NCI-H2227 (cell line): ENCODE data around the gene NUP43.
"Not testable (repeated sequence)": the region's sequence is repeated elsewhere in the genome, so short reads cannot be mapped to it uniquely, and the experiment has no call there.

Experiments used
- DNase-seq: peaks from one replicate; lab custom pipeline; 2025; ENCODE audit not compliant: unreplicated experiment; lab: John Stamatoyannopoulos, UW

The NUP43 gene

DNA sequence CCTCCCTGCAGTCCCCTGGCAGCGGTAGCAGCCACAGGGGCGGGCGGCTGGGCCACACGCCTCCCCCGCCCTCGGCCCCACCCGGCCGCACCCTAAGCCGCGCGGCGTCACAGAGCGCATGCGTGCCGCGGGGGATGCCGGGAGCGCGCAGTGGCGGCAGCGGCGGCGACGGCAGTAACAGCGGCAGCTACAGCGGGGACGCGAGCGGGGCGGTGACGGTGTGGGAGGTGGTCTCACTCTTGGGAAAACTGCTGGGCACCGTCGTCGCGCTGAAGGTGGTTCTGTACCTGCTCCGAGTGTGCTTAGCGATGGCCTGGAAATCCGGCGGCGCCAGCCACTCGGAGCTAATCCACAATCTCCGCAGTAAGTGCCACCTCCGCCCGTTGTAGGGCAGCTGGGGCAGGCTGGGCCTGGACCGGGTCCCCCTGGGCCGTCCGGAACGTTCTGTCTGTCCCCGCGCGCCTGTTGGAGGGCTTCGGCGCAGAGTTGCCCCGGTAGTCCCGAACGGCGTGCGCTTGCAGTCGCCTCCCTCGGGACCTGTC lies 3.3 kb upstream of the NUP43 start, which contains the start of gene PCMT1:
PCMT1 (plus strand) TSS at position 148 of the 542 bp plus-strand sequence; CDS start at position 309, 161 bp downstream.
- peak; percentile 92 for DNase-seq

DNA sequence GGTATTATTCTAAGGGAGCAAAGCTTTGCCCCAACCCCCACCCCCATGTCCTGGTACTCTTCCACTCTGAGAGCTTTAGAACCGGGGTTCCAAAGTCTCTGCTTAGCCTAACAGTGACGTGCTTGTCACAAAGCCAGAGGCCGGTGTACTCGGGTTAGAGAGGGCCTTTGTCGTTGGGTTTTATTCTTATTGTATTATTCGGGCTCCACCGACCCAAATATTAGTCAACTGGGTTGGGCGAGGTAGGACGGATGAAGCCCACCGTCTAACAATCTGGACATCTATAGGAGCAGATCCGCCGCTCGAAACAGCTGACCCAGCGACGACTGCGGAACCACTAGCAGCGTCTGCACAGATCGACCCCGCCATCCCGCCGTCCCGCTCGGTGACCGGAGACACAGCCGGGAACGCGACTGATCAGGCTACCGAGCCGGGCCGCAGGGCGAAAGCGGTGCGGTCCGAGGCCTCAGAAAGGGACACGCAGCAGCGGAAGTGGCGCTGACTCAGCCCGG lies 2.8 kb upstream of the NUP43 start:
- not testable (repeated sequence) for DNase-seq

DNA sequence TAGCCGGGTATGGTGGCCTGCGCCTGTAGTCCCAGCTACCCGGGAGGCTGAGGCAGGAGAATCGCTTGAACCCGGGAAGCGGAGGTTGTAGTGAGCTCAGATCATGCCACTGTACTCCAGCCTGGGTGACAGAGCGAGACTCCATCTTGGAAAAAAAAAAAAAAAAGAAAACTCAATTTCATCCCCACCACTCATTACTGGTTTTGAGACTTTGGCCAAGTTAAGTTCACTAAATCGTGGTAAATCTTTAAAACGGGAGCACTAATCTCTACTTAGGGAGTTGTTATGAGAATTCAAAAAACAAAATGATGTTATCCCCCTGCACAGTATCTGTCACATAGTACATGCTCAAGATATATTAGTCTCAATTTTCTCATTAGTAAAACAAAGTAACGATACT lies 1.1 kb downstream of the NUP43 start:
- not testable (repeated sequence) for DNase-seq

DNA sequence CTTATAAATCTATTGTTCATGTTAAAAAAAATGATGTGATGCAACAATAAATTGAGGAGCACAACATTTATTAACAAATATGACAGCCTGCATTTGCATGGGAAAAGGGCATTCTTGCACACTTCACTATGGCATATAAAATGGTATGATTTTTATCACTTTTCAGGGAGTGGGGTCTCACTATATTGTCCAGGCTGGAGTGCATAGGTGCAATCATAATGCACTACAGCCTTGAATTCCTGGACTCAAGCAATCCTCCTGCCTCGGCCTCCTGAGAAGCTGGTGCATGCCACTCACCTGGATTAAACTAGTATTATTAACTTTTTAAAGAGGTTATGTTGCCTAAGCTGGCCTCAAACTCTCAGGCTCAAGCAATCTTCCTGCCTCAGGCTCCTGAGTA lies 11.4 kb downstream of the NUP43 start:
- DNase-seq = no peak

DNA sequence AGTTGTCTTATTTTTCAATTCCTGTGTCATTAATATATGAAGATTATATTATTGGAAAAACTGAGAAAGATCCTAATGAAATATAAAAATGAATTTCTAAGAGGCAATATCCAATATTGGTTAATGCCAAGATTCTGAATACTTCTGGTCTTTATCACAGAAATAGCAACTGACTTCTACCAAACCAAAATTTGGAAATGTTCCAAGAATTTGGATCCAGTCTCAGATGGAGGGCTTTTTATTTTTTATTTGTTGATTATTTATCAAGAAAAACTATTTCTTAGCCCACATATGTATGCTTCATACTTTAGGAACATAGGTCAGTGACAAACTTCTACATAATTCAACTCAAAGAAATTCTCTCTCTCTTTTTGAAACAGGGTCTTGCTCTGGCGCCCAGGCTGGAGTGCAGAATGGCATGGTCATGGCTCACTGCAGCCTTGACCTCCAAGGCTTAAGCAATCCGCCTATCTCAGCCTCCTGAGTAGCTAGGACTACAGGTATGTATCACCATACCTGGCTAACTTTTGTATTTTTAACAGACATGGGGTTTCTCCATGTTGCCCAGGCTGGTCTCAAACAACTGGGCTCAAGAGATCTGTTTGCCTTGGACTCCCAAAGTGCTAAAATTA lies 13.1 kb downstream of the NUP43 start:
- no peak for DNase-seq

DNA sequence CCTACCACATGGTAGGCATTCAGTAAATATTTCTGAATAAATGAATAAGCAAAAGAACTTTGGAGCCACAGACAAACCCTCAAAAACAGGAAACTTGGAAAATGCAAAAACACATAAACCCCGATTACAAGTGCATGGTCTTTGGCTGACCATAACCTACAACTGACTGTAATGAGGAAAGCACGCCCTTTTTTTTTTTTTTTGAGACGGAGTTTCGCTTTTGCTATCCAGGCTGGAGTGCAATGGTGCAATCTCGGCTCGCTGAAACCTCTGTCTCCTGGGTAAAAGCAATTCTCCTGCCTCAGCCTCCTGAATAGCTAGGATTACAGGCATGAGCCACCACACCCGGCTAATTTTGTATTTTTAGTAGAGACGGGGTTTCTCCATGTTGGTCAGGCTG lies 16.5 kb downstream of the NUP43 start:
- no peak for DNase-seq

DNA sequence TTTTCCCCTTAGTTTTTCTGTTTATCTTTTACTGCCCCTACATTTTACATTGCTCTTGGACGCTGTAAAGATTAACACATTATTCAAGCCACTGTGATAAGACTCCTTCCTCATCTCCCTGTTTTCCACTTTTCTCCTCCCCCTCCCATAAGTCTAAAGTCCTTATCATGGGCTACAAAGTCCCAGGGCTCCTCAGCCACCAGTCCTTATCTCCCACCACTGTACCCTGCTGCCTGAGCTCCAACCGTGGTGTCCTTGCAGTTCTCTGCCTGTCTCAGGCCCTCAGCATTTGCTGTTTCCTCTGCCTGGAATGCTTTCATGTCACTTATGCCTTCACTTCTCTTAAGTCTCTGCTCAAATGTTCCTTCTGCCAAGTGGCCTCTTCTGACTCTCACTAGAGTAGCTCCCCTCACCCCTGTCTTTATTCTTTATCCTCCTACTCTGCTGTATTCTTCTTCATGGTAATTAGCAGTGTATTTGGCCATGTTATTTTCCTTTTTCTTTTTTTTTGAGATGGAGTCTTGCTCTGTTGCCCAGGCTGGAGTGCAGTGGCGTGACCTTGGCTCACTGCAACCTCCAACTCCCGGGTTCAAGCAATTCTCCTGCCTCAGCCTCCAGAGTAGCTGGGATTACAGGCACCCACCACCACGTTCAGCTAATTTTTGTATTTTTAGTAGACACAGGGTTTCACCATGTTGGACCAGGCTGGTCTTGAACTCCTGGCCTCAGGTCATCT lies 17.7 kb downstream of the NUP43 start:
- no peak for DNase-seq

DNA sequence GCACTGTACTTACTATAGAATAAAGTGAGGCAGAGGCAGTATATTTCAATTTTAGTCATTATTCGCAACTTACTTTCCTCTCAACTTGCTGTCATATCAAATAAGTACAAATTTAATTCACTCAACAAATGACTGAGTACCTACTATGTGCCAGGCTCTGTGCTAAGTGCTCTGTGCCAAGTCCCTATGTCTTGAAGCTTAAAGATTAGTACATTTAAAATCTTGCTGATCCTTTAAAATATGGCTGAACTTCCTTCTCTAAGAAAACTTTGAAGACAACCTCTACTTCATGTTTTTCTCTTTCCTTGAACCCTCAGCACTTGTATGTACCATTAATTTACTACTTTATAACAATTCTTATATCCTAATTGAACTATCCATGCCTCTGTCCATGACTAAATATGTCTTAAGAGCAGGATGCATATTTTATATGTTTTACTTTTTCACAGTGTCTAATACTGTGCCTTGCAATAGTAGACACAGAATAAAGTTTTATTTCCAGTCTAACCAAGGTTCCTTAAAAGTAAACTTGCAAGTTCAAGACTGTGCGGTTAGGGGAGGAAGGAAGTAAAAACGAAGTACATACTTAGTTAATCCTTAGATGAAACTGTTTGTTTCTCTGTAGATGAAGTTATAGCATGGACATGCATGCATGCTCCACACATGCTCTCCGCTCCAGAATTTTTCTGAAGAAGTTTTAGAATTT lies 18.4 kb downstream of the NUP43 start:
- no peak for DNase-seq

DNA sequence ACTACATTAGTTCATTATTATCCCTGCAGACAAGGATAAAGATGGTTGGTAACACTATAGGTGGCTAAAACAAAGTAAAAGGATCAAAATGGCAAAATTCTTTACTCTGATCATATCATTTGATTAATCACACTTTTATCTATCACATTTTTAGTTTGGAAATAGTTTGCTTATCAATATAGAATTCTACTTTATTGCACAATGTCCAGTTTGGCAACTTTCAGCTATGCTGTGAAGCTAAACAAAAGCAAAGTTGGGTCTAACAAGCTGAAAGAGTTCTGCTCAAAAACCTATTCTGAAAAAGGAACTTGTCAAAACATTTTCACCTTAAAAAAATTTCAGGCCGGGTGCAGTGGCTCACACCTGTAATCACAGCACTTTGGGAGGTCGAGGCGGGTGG lies 20.5 kb downstream of the NUP43 start:
- no peak for DNase-seq

DNA sequence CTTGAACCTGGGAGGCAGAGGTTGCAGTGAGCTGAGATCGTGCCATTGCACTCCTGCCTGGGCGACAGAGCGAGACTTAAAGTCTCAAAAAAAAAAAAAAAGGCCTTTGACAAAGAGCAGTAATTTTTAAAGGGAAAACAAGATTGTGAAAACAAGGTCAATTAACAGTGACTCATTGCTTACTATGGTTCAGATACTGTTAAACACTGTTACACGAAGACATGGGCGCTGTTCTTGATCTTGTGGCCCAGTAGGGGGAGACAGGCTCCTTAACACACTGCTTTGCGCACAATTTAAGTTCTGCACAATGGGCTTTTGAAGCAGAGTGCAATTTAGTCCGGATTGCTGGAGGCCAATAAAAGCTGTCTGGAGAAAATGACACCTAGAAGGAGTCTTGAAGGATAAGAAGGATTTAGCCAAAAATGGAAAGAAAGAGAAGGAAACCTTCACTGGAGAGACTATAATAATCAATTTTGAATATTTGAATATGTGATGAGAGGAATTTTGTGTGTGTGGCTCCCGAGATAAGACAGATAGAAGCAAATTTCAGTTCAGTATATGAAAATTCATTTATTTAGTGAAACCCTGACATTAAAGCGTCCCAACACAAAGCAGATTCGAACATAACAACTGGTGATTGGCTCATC lies 22.4 kb downstream of the NUP43 start:
- peak; percentile 26 for DNase-seq

DNA sequence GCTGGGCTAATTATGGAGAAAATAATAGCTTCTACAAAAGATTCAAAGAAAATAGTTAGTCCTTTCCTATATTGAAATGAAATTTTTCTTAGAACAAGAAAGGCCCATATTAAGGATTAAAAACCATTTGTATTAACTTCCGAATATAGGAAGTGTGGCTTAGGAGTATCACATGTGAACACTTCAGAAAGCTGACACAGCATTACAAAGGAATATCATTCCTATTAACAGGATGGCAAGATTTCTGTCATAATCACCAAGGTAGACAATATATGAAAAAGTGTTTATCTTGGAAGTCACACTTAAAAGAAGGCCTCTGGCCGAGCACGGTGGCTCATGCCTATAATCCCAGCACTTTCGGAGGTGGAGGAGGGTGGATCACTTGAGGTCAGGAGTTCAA lies 23.1 kb downstream of the NUP43 start:
- DNase-seq = no peak

DNA sequence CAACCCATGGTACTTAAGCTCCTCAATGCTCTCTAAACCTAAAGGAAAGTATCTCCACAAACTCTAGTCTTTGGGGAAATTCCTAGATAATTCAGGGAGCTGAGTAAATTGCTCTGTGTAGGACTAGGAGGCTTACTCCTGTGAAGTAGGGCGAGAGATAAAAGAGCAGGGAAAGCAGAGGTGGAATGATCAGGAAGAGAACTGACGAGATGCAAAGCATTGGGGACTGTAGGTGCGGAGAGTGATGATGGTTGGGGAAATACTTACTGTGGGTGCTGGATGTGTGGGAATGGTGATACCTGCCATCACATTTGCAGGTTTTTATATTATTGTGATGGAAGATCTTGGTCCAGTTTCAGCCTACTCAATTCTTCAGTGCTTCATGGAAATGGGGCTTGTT lies 26.8 kb downstream of the NUP43 start:
- no peak for DNase-seq

DNA sequence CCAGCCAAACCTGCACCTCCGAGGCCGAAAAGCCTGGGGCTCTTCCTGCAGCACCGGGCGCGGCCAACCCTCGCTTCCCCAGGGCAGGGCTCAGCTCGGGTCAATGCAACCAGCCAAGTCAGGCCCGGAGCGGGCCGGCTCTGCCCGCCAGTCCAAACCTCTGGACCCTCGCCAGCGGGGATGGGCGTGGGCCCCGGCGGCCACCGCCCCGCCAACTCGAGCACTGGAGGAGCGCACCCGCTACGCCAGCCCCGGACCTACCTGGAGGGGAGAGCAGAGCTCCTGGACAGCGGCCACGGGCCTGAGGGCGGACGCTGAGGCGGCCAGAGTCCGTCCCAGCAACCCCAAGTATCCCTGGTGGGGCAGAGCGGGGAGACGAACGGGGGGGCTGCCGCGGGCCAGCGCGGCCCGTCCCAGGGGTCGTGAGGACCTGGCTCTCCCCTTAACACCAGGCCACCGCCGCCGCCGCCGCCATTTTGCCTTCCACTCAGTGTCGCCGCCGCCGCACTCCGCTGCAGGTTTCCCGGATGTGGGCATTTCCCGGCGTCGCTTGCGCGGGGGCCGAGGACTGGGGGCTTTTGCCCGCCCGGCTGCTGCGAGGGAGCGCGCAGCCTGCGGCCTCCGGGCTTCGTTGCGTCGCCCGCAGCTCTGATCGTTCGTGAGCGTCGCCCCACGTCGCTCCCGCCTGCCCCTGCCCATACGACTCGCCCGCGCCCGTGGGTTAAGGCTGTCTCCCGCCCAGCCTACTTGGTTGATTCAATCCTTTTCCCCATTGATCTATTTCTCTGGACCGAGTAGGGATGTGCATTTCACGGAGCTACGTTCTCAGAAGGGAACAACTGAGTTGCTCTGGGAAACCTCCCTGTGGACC lies 28.5 kb downstream of the NUP43 start, which contains the start of gene LATS1:
LATS1 (minus strand) TSS at position 514 of the 871 bp plus-strand sequence. CDS start 15,975 bp downstream, outside the sequence.
- peak; percentile 86 for DNase-seq

DNA sequence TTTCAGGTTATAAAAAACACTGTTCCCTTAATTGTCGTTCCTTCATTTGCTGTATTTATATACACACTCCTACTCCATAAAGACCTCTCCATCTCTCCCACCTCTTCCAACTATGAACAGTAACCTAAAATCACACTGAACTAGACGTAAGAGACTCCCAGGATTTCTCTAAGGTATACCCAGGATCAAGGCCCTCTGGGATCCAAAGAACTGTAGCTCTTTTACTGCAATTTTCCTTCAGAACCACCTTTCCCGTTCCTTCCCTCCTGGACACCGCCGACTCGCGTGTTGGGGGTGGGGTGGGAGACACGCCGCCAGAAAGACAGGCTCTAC lies 29.1 kb downstream of the NUP43 start:
- no peak for DNase-seq

DNA sequence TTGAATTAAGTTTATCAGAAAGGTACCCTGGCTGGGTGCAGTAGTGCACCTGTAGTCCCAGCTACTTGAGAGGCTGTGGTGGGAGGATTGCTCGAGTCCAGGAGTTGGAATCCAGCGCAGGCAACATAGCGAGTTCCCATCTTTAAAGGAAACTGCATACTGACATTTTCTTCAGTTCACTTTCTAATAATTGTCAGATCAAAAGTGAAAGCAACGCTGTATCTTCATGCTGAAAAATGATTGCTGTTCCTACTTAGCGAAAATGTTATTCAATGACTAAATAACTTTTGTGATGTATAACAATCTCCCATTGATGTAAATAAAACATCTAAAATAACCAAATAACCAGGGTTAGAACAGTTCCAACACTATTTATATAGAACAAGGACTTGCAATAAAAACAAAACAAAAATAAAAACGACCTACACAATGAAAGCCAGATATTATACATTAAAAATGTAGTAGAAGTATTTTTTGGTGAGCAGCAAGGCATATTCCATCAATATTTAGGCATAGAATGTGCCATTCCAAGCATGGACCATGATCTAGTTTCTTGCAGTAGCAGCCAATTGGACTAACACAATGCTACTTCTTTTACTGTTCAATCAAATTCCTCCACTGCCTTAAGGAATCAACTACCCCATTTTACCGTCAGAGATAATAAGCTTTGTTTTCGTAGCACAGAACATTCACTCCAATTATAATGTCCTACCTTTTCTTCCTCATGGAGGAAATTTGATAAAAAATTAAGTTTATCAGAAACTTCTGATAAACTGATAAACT lies 30.0 kb downstream of the NUP43 start:
- no peak for DNase-seq

DNA sequence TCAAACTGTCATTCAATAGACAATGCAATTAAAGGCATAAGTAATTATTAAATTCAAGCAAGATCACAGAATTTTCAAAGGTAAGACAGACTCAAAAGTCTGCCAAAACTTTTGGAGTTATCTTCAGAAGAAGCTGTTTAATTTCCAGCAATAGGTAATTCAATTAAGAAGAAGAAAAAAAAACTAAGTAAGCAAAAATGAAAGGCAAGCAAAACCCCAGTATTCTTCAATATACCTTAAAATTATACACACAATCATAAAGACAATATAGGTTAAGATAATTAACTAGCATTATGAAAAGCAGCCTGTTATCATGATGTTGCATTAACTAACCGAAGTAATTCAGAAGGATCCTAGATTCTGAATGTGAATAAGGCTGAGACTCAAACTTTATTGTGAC lies 31.9 kb downstream of the NUP43 start:
- DNase-seq = no peak

DNA sequence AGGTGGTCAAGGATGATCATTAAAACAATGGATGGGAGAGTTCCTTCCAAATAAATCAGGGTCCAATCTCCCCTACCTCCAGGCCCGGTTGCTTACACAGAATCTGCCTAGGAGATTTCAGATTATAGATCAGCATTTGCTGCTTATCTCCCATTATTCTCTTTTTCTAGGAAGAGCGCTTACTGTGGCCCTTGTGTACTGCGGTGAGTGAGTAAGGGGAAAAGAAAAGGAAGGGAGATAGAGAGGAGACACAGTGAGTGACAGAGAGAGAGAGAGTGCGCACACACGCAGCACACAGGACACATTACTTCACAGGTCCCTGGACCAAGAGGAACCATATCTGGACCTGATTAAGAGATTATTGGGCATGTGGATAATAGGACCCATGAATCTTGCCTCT lies 34.6 kb downstream of the NUP43 start:
- DNase-seq = no peak

DNA sequence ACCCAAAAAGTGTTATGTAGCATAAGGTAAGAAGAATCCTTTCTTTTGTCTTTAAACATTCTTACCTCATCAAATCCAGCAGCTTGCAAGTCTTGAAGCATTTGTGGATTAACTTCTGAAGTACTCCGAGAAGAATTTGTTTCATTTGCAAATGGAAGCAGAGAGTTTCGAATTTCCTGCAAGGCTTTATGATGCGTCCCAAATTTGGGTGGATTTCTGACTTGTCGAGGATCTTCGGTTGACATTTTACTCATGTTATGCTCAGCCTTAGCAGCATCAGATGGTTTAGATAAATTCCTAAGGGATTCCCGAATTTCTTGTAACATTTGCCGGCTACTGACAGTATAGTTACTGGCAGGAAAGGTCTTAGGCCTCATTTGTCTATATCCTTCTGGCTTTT lies 44.6 kb downstream of the NUP43 start:
- no peak for DNase-seq

DNA sequence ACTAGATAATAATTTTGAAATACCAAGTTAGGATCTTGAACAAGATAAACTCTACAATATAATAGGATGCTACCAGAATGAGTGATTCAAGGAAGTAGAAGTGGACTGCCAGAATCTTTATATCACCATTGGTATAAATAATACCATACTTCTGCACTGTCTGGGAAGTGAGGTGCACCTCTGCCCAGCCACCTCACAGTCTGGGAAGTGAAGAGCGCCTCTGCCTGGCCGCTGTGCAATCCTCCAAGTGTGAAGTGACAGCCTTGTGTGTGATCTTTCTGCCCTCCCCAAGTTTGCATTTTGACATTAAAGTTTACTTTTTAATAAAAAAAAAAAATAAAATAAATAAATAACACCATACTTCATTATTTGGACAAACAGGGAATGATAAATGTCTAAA lies 47.2 kb downstream of the NUP43 start:
- DNase-seq = no peak
